PFSK-1 (cell line): ENCODE data around the gene ADAM19.

Experiments
- FOXP2 ChIP-seq: optimal IDR thresholded peaks from 2 replicates; pipeline ENCODE3; 2011; ENCODE audit warnings: borderline replicate concordance, control low read depth, inconsistent platforms; ENCODE audit not compliant: insufficient read depth; ENCODE audit errors: extremely low read length, extremely low read depth
- POLR2AphosphoS5 ChIP-seq: IDR thresholded peaks from 2 replicates; pipeline ENCODE4 v1.6.1; 2012; ENCODE audit warnings: low read depth, mild to moderate bottlenecking, control low read depth, low read length, moderate library complexity
- REST ChIP-seq, 2 experiments: IDR thresholded peaks; 2 replicates each; pipeline versions ENCODE4 v1.6.1 to v1.8.0; 2011 to 2012; ENCODE audit warnings: low read depth in 2 of 2, low read length in 2 of 2, control low read depth in 1 of 2, inconsistent platforms in 1 of 2, mild to moderate bottlenecking in 1 of 2, moderate library complexity in 1 of 2; ENCODE audit not compliant: insufficient read depth in 1 of 2
- SIN3A ChIP-seq: IDR thresholded peaks from 2 replicates; pipeline ENCODE4 v1.6.1; 2012; ENCODE audit warnings: mild to moderate bottlenecking, low read length, moderate library complexity, borderline replicate concordance; ENCODE audit not compliant: insufficient read depth
- TAF1 ChIP-seq: IDR thresholded peaks from 2 replicates; pipeline ENCODE4 v1.6.1; 2012; ENCODE audit warnings: low read length, control low read depth, borderline replicate concordance; ENCODE audit not compliant: insufficient read depth

ADAM19 gene

GRCh38 chr5:157511651-157512644, 63.6 kb downstream of the ADAM19 start:
- TF ChIP-seq SIN3A = no peak; the same call in 1 of the 2 replicates
- no peak for TF ChIP-seq POLR2AphosphoS5
- TF ChIP-seq REST (IDR thresholded peaks at IDR 0.05; ENCODE audit: insufficient read depth in 1 of 2, low read depth in 2 of 2, low read length in 2 of 2) = no peak
- no peak for TF ChIP-seq FOXP2
- no peak for TF ChIP-seq TAF1

GRCh38 chr5:157510682-157511081, 64.9 kb downstream of the ADAM19 start:
- TF ChIP-seq REST (IDR thresholded peaks at IDR 0.05; ENCODE audit: insufficient read depth in 1 of 2, low read depth in 2 of 2, low read length in 2 of 2) (no peak), SIN3A (no peak), TAF1 (no peak), FOXP2 (no peak), POLR2AphosphoS5 (no peak)

- TF ChIP-seq POLR2AphosphoS5 (no peak), FOXP2 (no peak), TAF1 (no peak), SIN3A (no peak), REST (IDR thresholded peaks at IDR 0.05; ENCODE audit: insufficient read depth in 1 of 2, low read depth in 2 of 2, low read length in 2 of 2) (no peak)
Observed at GRCh38 chr5:157509587-157509986, 66.0 kb downstream of the ADAM19 start.

GRCh38 chr5:157509093-157509492, 66.5 kb downstream of the ADAM19 start:
- TF ChIP-seq TAF1 = no peak
- no peak for TF ChIP-seq SIN3A
- TF ChIP-seq REST (IDR thresholded peaks at IDR 0.05; ENCODE audit: insufficient read depth in 1 of 2, low read depth in 2 of 2, low read length in 2 of 2) = no peak
- no peak for TF ChIP-seq POLR2AphosphoS5
- TF ChIP-seq FOXP2 = no peak
